ENCODE results near the gene TSEN15.

Gene TSEN15

GRCh38 chr1:184020855-184021254, 30.7 kb upstream of the TSEN15 start:
- H3K4me3 ChIP-seq (replicated peaks; ENCODE audit: insufficient read depth, low read length), result no peak overlapping the region
- H3K27ac ChIP-seq (replicated peaks), result no peak overlapping the region
- TF ChIP-seq POLR2AphosphoS5 (IDR thresholded peaks at IDR 0.05; ENCODE audit: low read depth), result no peak
- no peak for TF ChIP-seq SPI1 (IDR thresholded peaks at IDR 0.05; ENCODE audit: borderline replicate concordance, low read depth)
- TF ChIP-seq CTCF (IDR thresholded peaks at IDR 0.05; ENCODE audit: insufficient read depth, low read length), result no peak
- TF ChIP-seq GABPA (IDR thresholded peaks at IDR 0.05; ENCODE audit: low read depth), result no peak
- no peak for TF ChIP-seq REST (IDR thresholded peaks at IDR 0.05; ENCODE audit: insufficient replicate concordance, low read depth)
- DNase-seq (ENCODE audit: low read depth in 1 of 2, low spot score in 1 of 2), result no peak
- no peaks in the 10 kb centered on the region for H3K27me3 ChIP-seq (ENCODE audit: insufficient read depth, poor library complexity, severe bottlenecking)

GRCh38 chr1:184021728-184022127, 29.8 kb upstream of the TSEN15 start:
- H3K4me3 ChIP-seq (replicated peaks; ENCODE audit: insufficient read depth, low read length), result no peak overlapping the region
- no peak for DNase-seq (ENCODE audit: low read depth in 1 of 2, low spot score in 1 of 2)
- no peak for TF ChIP-seq CTCF (IDR thresholded peaks at IDR 0.05; ENCODE audit: insufficient read depth, low read length)
- H3K27me3 ChIP-seq (ENCODE audit: insufficient read depth, poor library complexity, severe bottlenecking), result no peaks in the 10 kb centered on the region
- no peak overlapping the region for H3K27ac ChIP-seq (replicated peaks)

- H3K27ac ChIP-seq (replicated peaks), result no peak overlapping the region
- H3K4me3 ChIP-seq (replicated peaks; ENCODE audit: insufficient read depth, low read length), result no peak overlapping the region
- H3K27me3 ChIP-seq (ENCODE audit: insufficient read depth, poor library complexity, severe bottlenecking), result no peaks in the 10 kb centered on the region
- DNase-seq (ENCODE audit: low read depth in 1 of 2, low spot score in 1 of 2), result no peak
- TF ChIP-seq SPI1 (IDR thresholded peaks at IDR 0.05; ENCODE audit: borderline replicate concordance, low read depth) (no peak), CTCF (IDR thresholded peaks at IDR 0.05; ENCODE audit: insufficient read depth, low read length) (no peak), GABPA (IDR thresholded peaks at IDR 0.05; ENCODE audit: low read depth) (no peak), REST (IDR thresholded peaks at IDR 0.05; ENCODE audit: insufficient replicate concordance, low read depth) (no peak)
These were observed 28.9 kb upstream of the TSEN15 start for GRCh38 chr1:184022668-184023067.

GRCh38 chr1:184023171-184023570, 28.4 kb upstream of the TSEN15 start:
- no peak for TF ChIP-seq CTCF (IDR thresholded peaks at IDR 0.05; ENCODE audit: insufficient read depth, low read length)
- TF ChIP-seq GABPA (IDR thresholded peaks at IDR 0.05; ENCODE audit: low read depth), result no peak
- no peak for TF ChIP-seq REST (IDR thresholded peaks at IDR 0.05; ENCODE audit: insufficient replicate concordance, low read depth)
- no peak for TF ChIP-seq SPI1 (IDR thresholded peaks at IDR 0.05; ENCODE audit: borderline replicate concordance, low read depth)
- no peak for TF ChIP-seq POLR2AphosphoS5 (IDR thresholded peaks at IDR 0.05; ENCODE audit: low read depth)
- no peaks in the 10 kb centered on the region for H3K27me3 ChIP-seq (ENCODE audit: insufficient read depth, poor library complexity, severe bottlenecking)
- no peak overlapping the region for H3K27ac ChIP-seq (replicated peaks)
- H3K4me3 ChIP-seq (replicated peaks; ENCODE audit: insufficient read depth, low read length), result no peak overlapping the region
- DNase-seq (ENCODE audit: low read depth in 1 of 2, low spot score in 1 of 2), result no peak

Measured in HL-60 (cell line).